H1 (cell line): ENCODE results near the gene ADPRH. TPM values are rescaled to one million over a fixed set of nuclear protein-coding genes. Genes with fewer than 3 reads are reported as not detected.

Source experiments
- CTCF ChIA-PET: fragments of 300-600 bp; sonication (Branson Sonifier 250); formaldehyde crosslinking; loops from one replicate; lab custom pipeline; 2021; ENCODE audit not compliant: partially characterized antibody; lab: Charles Lee
- POLR2A ChIA-PET: fragments of 300-600 bp; sonication (Branson Sonifier 250); formaldehyde crosslinking; loops from one replicate; lab custom pipeline; 2021; ENCODE audit warnings: inconsistent platforms; ENCODE audit not compliant: partially characterized antibody; lab: Charles Lee
- DNase-seq, 2 experiments: peaks; one replicate each; pipeline versions ENCODE4 v3.0.0 to v3.0.0-alpha.2; 2010 to 2022; ENCODE audit warnings: low spot score in 2 of 2, low read depth in 1 of 2, mixed read lengths in 1 of 2
- FAIRE-seq: peaks from 2 replicates; lab custom pipeline; 2011; peaks lifted over from hg19 to GRCh38; lab: Jason Lieb, UNC
- H2AFZ ChIP-seq: 2 replicates; pipeline ENCODE4 v1.8.1; 2012; ENCODE audit warnings: low read length, inconsistent platforms
- H2AK5ac ChIP-seq: 2 replicates; pipeline ENCODE4 v1.6.1; 2013; ENCODE audit warnings: low read depth, low read length
- H2BK120ac ChIP-seq: replicated peaks from 2 replicates; pipeline ENCODE3; 2013; ENCODE audit warnings: low read depth, low read length, inconsistent platforms
- H2BK12ac ChIP-seq: 2 replicates; pipeline ENCODE4 v1.6.1; 2013; ENCODE audit warnings: low read depth, low read length
- H2BK15ac ChIP-seq: 2 replicates; pipeline ENCODE4 v1.6.1; 2013; ENCODE audit warnings: low read length
- H2BK20ac ChIP-seq: 2 replicates; pipeline ENCODE4 v1.6.1; 2013; ENCODE audit warnings: low read length
- H2BK5ac ChIP-seq: 2 replicates; pipeline ENCODE4 v1.6.1; 2013; ENCODE audit warnings: low read depth, low read length
- H3K14ac ChIP-seq: 2 replicates; pipeline ENCODE4 v1.6.1; 2013; ENCODE audit warnings: inconsistent platforms; ENCODE audit not compliant: insufficient read length
- H3K18ac ChIP-seq: 2 replicates; pipeline ENCODE4 v1.6.1; 2013; ENCODE audit warnings: low read length; ENCODE audit errors: extremely low read depth
- H3K23ac ChIP-seq: 2 replicates; pipeline ENCODE4 v1.6.1; 2013; ENCODE audit warnings: inconsistent platforms; ENCODE audit not compliant: insufficient read length
- H3K23me2 ChIP-seq: 2 replicates; pipeline ENCODE4 v1.6.1; 2013; ENCODE audit warnings: low read depth, low read length
- H3K27ac ChIP-seq: 2 replicates; pipeline ENCODE4 v1.6.1; 2011; ENCODE audit warnings: low read depth, low read length, inconsistent platforms
- H3K27me3 ChIP-seq, 4 experiments: replicated peaks in 1 of 4; 1 replicate in 1 of 4; 2 replicates in 3 of 4; pipeline versions ENCODE4 v1.6.1 to v1.8.1; 2011 to 2013; ENCODE audit warnings: low read length in 3 of 4, mild to moderate bottlenecking in 3 of 4, inconsistent platforms in 2 of 4, mixed read lengths in 2 of 4, moderate library complexity in 1 of 4; ENCODE audit not compliant: control insufficient read depth in 3 of 4, insufficient read depth in 3 of 4; ENCODE audit errors: extremely low read depth in 1 of 4
- H3K36me3 ChIP-seq, 4 experiments: 2 replicates each; pipeline versions ENCODE4 v1.6.1 to v1.8.1; 2011 to 2013; ENCODE audit warnings: mild to moderate bottlenecking in 4 of 4, low read length in 3 of 4, moderate library complexity in 2 of 4, control low read depth in 1 of 4, inconsistent platforms in 1 of 4; ENCODE audit not compliant: insufficient read depth in 4 of 4, control insufficient read depth in 2 of 4
- H3K4ac ChIP-seq: replicated peaks from 2 replicates; pipeline ENCODE3; 2013; ENCODE audit warnings: low read length, low read depth, mixed read lengths, inconsistent platforms; ENCODE audit not compliant: insufficient read length
- H3K4me1 ChIP-seq, 4 experiments: replicated peaks in 1 of 4; 1 replicate in 1 of 4; 2 replicates in 3 of 4; pipeline versions ENCODE4 v1.6.1 to v1.8.1; 2011 to 2013; ENCODE audit warnings: low read length in 3 of 4, inconsistent platforms in 2 of 4, mixed read lengths in 1 of 4; ENCODE audit not compliant: insufficient read depth in 4 of 4, control insufficient read depth in 3 of 4
- H3K4me2 ChIP-seq, 2 experiments: 2 replicates each; pipeline versions ENCODE4 v1.6.1 to v1.8.1; 2011 to 2013; ENCODE audit warnings: low read depth in 2 of 2, low read length in 2 of 2, control low read depth in 1 of 2, inconsistent platforms in 1 of 2, mild to moderate bottlenecking in 1 of 2; ENCODE audit not compliant: insufficient read depth in 1 of 2
- H3K4me3 ChIP-seq, 4 experiments: fragments of 200-600, 300-600 bp in 1 of 4; sonication (generic), shearing (Covaris generic), sonication (Bioruptor Twin) in 1 of 4; 2 replicates each; pipeline versions ENCODE4 v1.5.1 to v1.8.1; 2011 to 2016; ENCODE audit warnings: low read length in 4 of 4, low read depth in 3 of 4, control low read depth in 2 of 4, inconsistent platforms in 2 of 4, mild to moderate bottlenecking in 2 of 4, mixed read lengths in 1 of 4, moderate library complexity in 1 of 4; ENCODE audit not compliant: insufficient read depth in 2 of 4; ENCODE audit errors: extremely low read depth in 1 of 4
- H3K56ac ChIP-seq: replicated peaks from 2 replicates; pipeline ENCODE3; 2013; ENCODE audit warnings: low read depth, mild to moderate bottlenecking, mixed read lengths, low read length, inconsistent platforms; ENCODE audit not compliant: insufficient read length
- H3K79me1 ChIP-seq: 2 replicates; pipeline ENCODE4 v1.6.1; 2013; ENCODE audit warnings: low read depth, low read length, control low read depth
- H3K79me2 ChIP-seq, 2 experiments: 2 replicates each; pipeline versions ENCODE4 v1.6.1 to v1.8.1; 2012 to 2013; ENCODE audit warnings: low read length in 2 of 2, mild to moderate bottlenecking in 2 of 2, inconsistent platforms in 1 of 2; ENCODE audit not compliant: insufficient read depth in 2 of 2, control insufficient read depth in 1 of 2
- H3K9ac ChIP-seq, 4 experiments: replicated peaks in 1 of 4; 1 replicate in 1 of 4; 2 replicates in 3 of 4; pipeline versions ENCODE4 v1.6.1 to v1.8.1; 2011 to 2013; ENCODE audit warnings: low read depth in 3 of 4, low read length in 3 of 4, control low read depth in 2 of 4, mild to moderate bottlenecking in 2 of 4, moderate library complexity in 2 of 4, inconsistent platforms in 1 of 4; ENCODE audit errors: extremely low read depth in 1 of 4
- H3K9me3 ChIP-seq, 2 experiments: 2 replicates each; pipeline versions ENCODE4 v1.6.1 to v1.8.1; 2012 to 2013; ENCODE audit warnings: mild to moderate bottlenecking in 2 of 2, moderate library complexity in 2 of 2, control low read depth in 1 of 2, inconsistent platforms in 1 of 2, low read depth in 1 of 2, low read length in 1 of 2, mixed read lengths in 1 of 2; ENCODE audit not compliant: insufficient read depth in 2 of 2
- H4K20me1 ChIP-seq, 2 experiments: replicated peaks in 1 of 2; 2 replicates each; pipeline versions ENCODE3 to v1.8.1; 2011 to 2013; ENCODE audit warnings: inconsistent platforms in 2 of 2, low read length in 2 of 2, mild to moderate bottlenecking in 1 of 2; ENCODE audit not compliant: insufficient read depth in 2 of 2, control insufficient read depth in 1 of 2
- H4K5ac ChIP-seq: 2 replicates; pipeline ENCODE4 v1.6.1; 2013; ENCODE audit warnings: low read length, low read depth, mixed read lengths, inconsistent platforms; ENCODE audit not compliant: insufficient read length
- H4K8ac ChIP-seq: 2 replicates; pipeline ENCODE4 v1.8.0; 2013; ENCODE audit warnings: mild to moderate bottlenecking, moderate library complexity, low read length, inconsistent platforms; ENCODE audit not compliant: insufficient read depth; ENCODE audit errors: extremely low read depth
- H4K91ac ChIP-seq: replicated peaks from 2 replicates; pipeline ENCODE3; 2013; ENCODE audit warnings: low read length, mixed read lengths, inconsistent platforms; ENCODE audit not compliant: insufficient read length
- FOSL1 ChIP-seq: IDR thresholded peaks from 2 replicates; pipeline ENCODE4 v1.6.1; 2011; ENCODE audit warnings: mild to moderate bottlenecking, low read depth, low read length, moderate library complexity; ENCODE audit not compliant: insufficient read depth
- GABPA ChIP-seq: IDR thresholded peaks from 2 replicates; pipeline ENCODE4 v1.6.1; 2011; ENCODE audit warnings: mild to moderate bottlenecking, low read length, moderate library complexity, borderline replicate concordance; ENCODE audit not compliant: insufficient read depth
- GTF2F1 ChIP-seq: IDR thresholded peaks from 2 replicates; pipeline ENCODE4 v1.6.1; 2012; ENCODE audit warnings: low read depth, low read length, improper control_type of control experiment, borderline replicate concordance
- HDAC6 ChIP-seq: IDR thresholded peaks from one replicate; pipeline ENCODE4 v1.7.1; 2012; ENCODE audit warnings: low read depth, mild to moderate bottlenecking, inconsistent platforms, low read length, moderate library complexity
- POLR2A ChIP-seq, 2 experiments: IDR thresholded peaks; 1 replicate in 1 of 2; 2 replicates in 1 of 2; pipeline ENCODE4 v1.6.1; 2011; ENCODE audit warnings: low read depth in 2 of 2, low read length in 2 of 2, mild to moderate bottlenecking in 2 of 2; ENCODE audit errors: control extremely low read depth in 1 of 2
- SP4 ChIP-seq: IDR thresholded peaks from 2 replicates; pipeline ENCODE4 v1.6.1; 2012; ENCODE audit warnings: low read length, inconsistent platforms
- SRF ChIP-seq: IDR thresholded peaks from 2 replicates; pipeline ENCODE4 v1.6.1; 2011; ENCODE audit warnings: mild to moderate bottlenecking, low read depth, low read length, moderate library complexity
- SUZ12 ChIP-seq: fragments of 200-600 bp; sonication (generic); IDR thresholded peaks from 2 replicates; pipeline ENCODE4 v1.6.1; 2012; ENCODE audit warnings: mild to moderate bottlenecking, inconsistent platforms, low read length, moderate library complexity, mixed read lengths
- TEAD4 ChIP-seq: IDR thresholded peaks from 2 replicates; pipeline ENCODE4 v1.6.1; 2012; ENCODE audit warnings: low read depth, low read length, inconsistent platforms, mixed read lengths
- WGBS, 2 experiments: shearing (Covaris generic) in 1 of 2; methylation state at CpG; one replicate each; pipeline versions ENCODE4 v1.1.6 to v1.1.7; 2013 to 2015; ENCODE audit warnings: low lambda C conversion rate in 2 of 2, mixed read lengths in 2 of 2, inconsistent platforms in 1 of 2, low coverage in 1 of 2, missing lambda C conversion rate in 1 of 2; ENCODE audit not compliant: insufficient replicate concordance in 2 of 2, insufficient coverage in 1 of 2, insufficient read length in 1 of 2; ENCODE audit errors: extremely low coverage in 1 of 2, missing lambda C conversion rate in 1 of 2; 5-methylcytosine and 5-hydroxymethylcytosine counted together
- polyA plus RNA-seq, 7 experiments: library from polyadenylated mRNA; depleted of rRNA in 3 of 7; stranded (reverse) in 5 of 7; unstranded in 2 of 7; fragments of >200 nt in 5 of 7; fragments of 200-250 nt in 2 of 7; gene quantifications; 1 replicate in 5 of 7; 2 replicates in 1 of 7; 4 replicates in 1 of 7; pipeline versions ENCODE4 v1.2.1 to v1.2.3, GENCODE V29; 2011 to 2013; ENCODE audit warnings: missing spikeins in 2 of 7, mixed read lengths in 2 of 7
- total RNA-seq: library from RNA; stranded (reverse); fragmentation: NEBNext Ultra II Directional; extraction: Animal tissue kit (Norgen Biotek cat#: 25700); gene quantifications from 2 replicates; pipeline ENCODE4 v1.2.1, GENCODE V29; 2021
- TF ChIP-seq, protein P1 (sequence below): IDR thresholded peaks from 2 replicates; pipeline ENCODE4 v1.6.1; 2011; ENCODE audit warnings: low read length, improper control_type of control experiment
- TF ChIP-seq, protein P2 (sequence below): IDR thresholded peaks from 2 replicates; pipeline ENCODE4 v1.6.1; 2012; ENCODE audit warnings: inconsistent platforms

ADPRH gene
- total and polyA plus RNA-seq, 2 of the 8 experiments (the other 6 are each of a cell fraction or from before 2014, with no cell fraction given) = 2.6 to 4.2 TPM

DNA sequence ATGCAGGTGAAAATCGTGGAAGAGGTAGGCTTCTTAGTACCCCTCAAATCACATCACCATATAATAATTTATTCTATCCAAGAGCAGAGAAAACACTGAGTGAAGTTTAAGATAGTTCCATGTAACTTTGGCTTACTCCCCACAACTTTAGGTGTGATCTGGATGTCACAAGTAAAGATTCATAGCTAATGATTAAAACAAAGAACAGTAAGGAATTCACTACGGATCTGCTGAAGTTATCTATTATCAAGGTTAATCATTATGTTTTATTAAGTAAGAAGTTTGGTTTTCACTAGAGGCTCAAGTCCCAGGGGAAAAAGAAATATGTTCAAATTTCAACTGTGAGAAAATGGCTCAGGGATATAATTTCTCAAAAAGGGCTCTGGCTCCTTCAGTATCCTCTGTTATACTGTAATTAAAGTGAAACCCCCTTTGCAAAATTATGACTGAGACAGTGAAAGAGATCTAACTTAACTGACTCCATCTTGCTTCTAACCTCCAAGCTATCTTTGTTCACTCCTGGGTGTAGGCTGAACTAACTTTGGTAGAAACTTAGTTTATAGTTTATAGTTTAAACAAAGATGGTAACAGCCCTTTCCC, 37.0 kb upstream of the ADPRH start:
- ChIA-PET CTCF (interaction anchor here (0.9 kb wide), 1 partner anchor 15 kb away, joined by 3 read pairs; no protein-coding TSS in a partner anchor), POLR2A (interaction anchor here (0.9 kb wide), 1 partner anchor 19 kb away, joined by 3 read pairs; no protein-coding TSS in a partner anchor)
- Histone ChIP-seq H4K5ac (no peak overlapping the region), H3K27ac (no peak overlapping the region), H4K20me1 (no peaks in the 10 kb centered on the region), H3K4me3 (no peak overlapping the region), H3K27me3 (peaks cover 0 to 1% (median 0%) of the 10 kb centered on the region in 4 experiments; a peak in 1 of 7 replicates), H3K23ac (no peak overlapping the region), H3K56ac (no peak overlapping the region), H3K23me2 (no peaks in the 10 kb centered on the region), H2BK12ac (no peak overlapping the region), H3K9me3 (no peaks in the 10 kb centered on the region), H4K91ac (no peak overlapping the region), H2BK15ac (no peak overlapping the region), H3K36me3 (no peaks in the 10 kb centered on the region), H3K4ac (no peak overlapping the region), H3K9ac (no peak overlapping the region), H2BK20ac (no peak overlapping the region), H2AFZ (no peak overlapping the region), H3K4me1 (no peaks in the 10 kb centered on the region), H4K8ac (no peak overlapping the region), H2BK5ac (no peak overlapping the region), H3K4me2 (no peak overlapping the region), H3K18ac (no peak overlapping the region), H2AK5ac (no peak overlapping the region), H3K79me2 (no peaks in the 10 kb centered on the region), H3K79me1 (no peaks in the 10 kb centered on the region), H2BK120ac (no peak overlapping the region), H3K14ac (no peak overlapping the region)
- no peak for DNase-seq
- no peak for TF ChIP-seq HDAC6
- no peak for TF ChIP-seq GTF2F1
- no peak for TF ChIP-seq SUZ12
- TF ChIP-seq GABPA = no peak
- TF ChIP-seq FOSL1 = no peak
- no peak for TF ChIP-seq SP4
- TF ChIP-seq TEAD4 = no peak
- TF ChIP-seq, protein P1, sequence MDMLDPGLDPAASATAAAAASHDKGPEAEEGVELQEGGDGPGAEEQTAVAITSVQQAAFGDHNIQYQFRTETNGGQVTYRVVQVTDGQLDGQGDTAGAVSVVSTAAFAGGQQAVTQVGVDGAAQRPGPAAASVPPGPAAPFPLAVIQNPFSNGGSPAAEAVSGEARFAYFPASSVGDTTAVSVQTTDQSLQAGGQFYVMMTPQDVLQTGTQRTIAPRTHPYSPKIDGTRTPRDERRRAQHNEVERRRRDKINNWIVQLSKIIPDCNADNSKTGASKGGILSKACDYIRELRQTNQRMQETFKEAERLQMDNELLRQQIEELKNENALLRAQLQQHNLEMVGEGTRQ = no peak
- TF ChIP-seq SRF = no peak
- TF ChIP-seq, protein P2, sequence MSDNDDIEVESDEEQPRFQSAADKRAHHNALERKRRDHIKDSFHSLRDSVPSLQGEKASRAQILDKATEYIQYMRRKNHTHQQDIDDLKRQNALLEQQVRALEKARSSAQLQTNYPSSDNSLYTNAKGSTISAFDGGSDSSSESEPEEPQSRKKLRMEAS = no peak
- TF ChIP-seq POLR2A (IDR thresholded peaks at IDR 0.05; ENCODE audit: control extremely low read depth in 1 of 2, low read depth in 2 of 2, low read length in 2 of 2) = no peak
- 84% methylated on average over 2 of the region's 2 CpGs; no CpG with 5 or more reads in 1 of the 2 experiments for WGBS, 2 experiments
- no peak for FAIRE-seq
